HepG2 (cell line): ENCODE measurements around the gene SLC15A5. TPM values are rescaled to one million over a fixed set of nuclear protein-coding genes. Genes with fewer than 3 reads are reported as not detected.

Experiments
- ATAC-seq: fragments of 200-7000 bp; cut with Tn5 transposase; 3 replicates; pipeline ENCODE4 v1.9.1; 2020; ENCODE audit warnings: mild to moderate bottlenecking, moderate library complexity
- BruUV-seq: library from RNA; stranded (reverse); fragments of 400-500 nt; replicated peaks from 2 replicates; lab custom pipeline; 2021; lab: Mats Ljungman, UMichigan
- CTCF ChIA-PET: fragments of 300-600 bp; formaldehyde crosslinking; extraction: SDS; loops from one replicate; lab custom pipeline; 2021; ENCODE audit warnings: low total read pairs, inconsistent platforms, low intra/inter-chr PET ratio; lab: Yijun Ruan, JAX
- POLR2A ChIA-PET: fragments of 350-600 bp; sonication (Branson Sonifier 250); formaldehyde crosslinking; loops from one replicate; lab custom pipeline; 2020; ENCODE audit warnings: antibody characterized with exemption, inconsistent platforms; lab: Yijun Ruan, JAX
- DNase-seq: peaks from one replicate; pipeline ENCODE4 v3.0.0-alpha.2; 2015; ENCODE audit warnings: low spot score
- FAIRE-seq: peaks from 3 replicates; lab custom pipeline; 2011; peaks lifted over from hg19 to GRCh38; lab: Jason Lieb, UNC
- H2AFZ ChIP-seq: one replicate; pipeline ENCODE4 v1.6.1; 2011; ENCODE audit warnings: low read length, inconsistent platforms
- H3K27ac ChIP-seq: fragments of 300-600 bp; 3 replicates; pipeline ENCODE4 v1.8.0; 2011; ENCODE audit warnings: mixed run types, mild to moderate bottlenecking, mixed read lengths, low read length, inconsistent platforms; ENCODE audit not compliant: insufficient read depth; ENCODE audit errors: extremely low read length
- H3K27me3 ChIP-seq, 2 experiments: fragments of 200-600 bp in 1 of 2; 2 replicates in 1 of 2; 3 replicates in 1 of 2; pipeline versions ENCODE4 v1.6.0 to v1.8.0; 2011; ENCODE audit warnings: low read length in 2 of 2, mild to moderate bottlenecking in 2 of 2, moderate library complexity in 2 of 2, inconsistent platforms in 1 of 2; ENCODE audit not compliant: insufficient read depth in 2 of 2, control insufficient read depth in 1 of 2
- H3K36me3 ChIP-seq, 2 experiments: fragments of 200-600 bp in 1 of 2; replicated peaks in 1 of 2; 2 replicates in 1 of 2; 3 replicates in 1 of 2; pipeline versions ENCODE4 v1.5.1 to v1.8.0; 2011; ENCODE audit warnings: low read length in 2 of 2, inconsistent platforms in 1 of 2; ENCODE audit not compliant: insufficient read depth in 2 of 2, control insufficient read depth in 1 of 2
- H3K4me1 ChIP-seq: 2 replicates; pipeline ENCODE4 v1.5.1; 2012; ENCODE audit warnings: low read length, inconsistent platforms; ENCODE audit not compliant: insufficient read depth
- H3K4me2 ChIP-seq: 2 replicates; pipeline ENCODE4 v1.6.0; 2011; ENCODE audit warnings: low read depth, low read length, inconsistent platforms
- H3K4me3 ChIP-seq, 3 experiments: fragments of 200-600 bp in 1 of 3; sonication (generic), shearing (Covaris generic) in 1 of 3; replicated peaks in 1 of 3; 2 replicates each; pipeline ENCODE4 v1.5.1; 2011 to 2016; ENCODE audit warnings: low read length in 3 of 3, inconsistent platforms in 2 of 3, low read depth in 2 of 3, mild to moderate bottlenecking in 2 of 3, control low read depth in 1 of 3, mixed read lengths in 1 of 3; ENCODE audit not compliant: insufficient read depth in 1 of 3
- H3K79me2 ChIP-seq: one replicate; pipeline ENCODE4 v1.6.1; 2011; ENCODE audit warnings: low read length, inconsistent platforms; ENCODE audit not compliant: insufficient read depth
- H3K9ac ChIP-seq: 2 replicates; pipeline ENCODE4 v1.6.0; 2011; ENCODE audit warnings: mild to moderate bottlenecking, low read depth, low read length, inconsistent platforms; ENCODE audit not compliant: insufficient read depth
- H3K9me3 ChIP-seq: 2 replicates; pipeline ENCODE4 v1.5.1; 2012; ENCODE audit warnings: mild to moderate bottlenecking, low read length
- H4K20me1 ChIP-seq: 2 replicates; pipeline ENCODE4 v1.6.0; 2011; ENCODE audit warnings: inconsistent platforms, mild to moderate bottlenecking, low read length, moderate library complexity; ENCODE audit not compliant: insufficient read depth
- CC2D1A ChIP-seq: sonication (generic); formaldehyde crosslinking; IDR thresholded peaks from 2 replicates; pipeline ENCODE4 v1.8.1; 2023; ENCODE audit warnings: mild to moderate bottlenecking, missing genetic modification reagents
- FOXO1 ChIP-seq: sonication (generic); formaldehyde crosslinking; IDR thresholded peaks from 2 replicates; pipeline ENCODE4 v1.4.0; 2020; ENCODE audit warnings: missing genetic modification reagents
- HDAC6 ChIP-seq: fragments of 200-600 bp; sonication (generic); IDR thresholded peaks from 2 replicates; pipeline ENCODE4 v1.7.0; 2017; ENCODE audit warnings: mild to moderate bottlenecking, antibody characterized with exemption, low read length, low read depth
- HOMEZ ChIP-seq: IDR thresholded peaks from 2 replicates; pipeline ENCODE4 v1.6.1; 2016; ENCODE audit warnings: low read depth
- PAXIP1 ChIP-seq: sonication (generic); formaldehyde crosslinking; conservative IDR thresholded peaks from 2 replicates; pipeline ENCODE4 v1.4.0; 2020; ENCODE audit warnings: mild to moderate bottlenecking, missing genetic modification reagents, moderate library complexity
- PCBP1 ChIP-seq: fragments of 200-400 bp; formaldehyde crosslinking; IDR thresholded peaks from 2 replicates; pipeline ENCODE4 v1.6.1; 2017; ENCODE audit warnings: mild to moderate bottlenecking, low read depth, low read length, borderline replicate concordance
- SP5 ChIP-seq: IDR thresholded peaks from 2 replicates; pipeline ENCODE4 v1.6.1; 2016; ENCODE audit warnings: low read depth, borderline replicate concordance
- TARDBP ChIP-seq: sonication (generic); formaldehyde crosslinking; IDR thresholded peaks from 2 replicates; pipeline ENCODE4 v1.8.0; 2022; ENCODE audit warnings: mild to moderate bottlenecking, missing genetic modification reagents
- WIZ ChIP-seq: sonication (generic); formaldehyde crosslinking; IDR thresholded peaks from 2 replicates; pipeline ENCODE4 v1.5.1; 2020; ENCODE audit warnings: mild to moderate bottlenecking, missing genetic modification reagents
- ZNF142 ChIP-seq: sonication (generic); formaldehyde crosslinking; IDR thresholded peaks from 2 replicates; pipeline ENCODE4 v1.4.0; 2020; ENCODE audit warnings: missing genetic modification reagents
- ZNF232 ChIP-seq: sonication (generic); formaldehyde crosslinking; IDR thresholded peaks from 2 replicates; pipeline ENCODE4 v1.4.0; 2020; ENCODE audit warnings: missing genetic modification reagents, borderline replicate concordance
- ZNF501 ChIP-seq: sonication (generic); formaldehyde crosslinking; IDR thresholded peaks from 2 replicates; pipeline ENCODE4 v1.5.1; 2020; ENCODE audit warnings: mild to moderate bottlenecking, moderate library complexity, missing genetic modification reagents
- ZNF781 ChIP-seq: sonication (generic); formaldehyde crosslinking; IDR thresholded peaks from 2 replicates; pipeline ENCODE4 v1.5.1; 2020; ENCODE audit warnings: borderline replicate concordance, mild to moderate bottlenecking, missing genetic modification reagents; ENCODE audit errors: not compliant biosample characterization
- WGBS: methylation state at CpG from one replicate; pipeline ENCODE4 v1.1.6; 2017; ENCODE audit warnings: low lambda C conversion rate; 5-methylcytosine and 5-hydroxymethylcytosine counted together
- in situ Hi-C: cut with HindIII; loops from 2 replicates; pipeline ENCODE4 v1.10.0; 2017; ENCODE audit warnings: low pct_unique_long_range_greater_than_20kb; ENCODE audit not compliant: extremely low pct_ligation_motif_present
- intact Hi-C: fragments of 100-400 bp; cut with micrococcal nuclease; formaldehyde crosslinking; loops from one replicate; pipeline ENCODE4 v1.10.0; 2022; ENCODE audit not compliant: unreplicated experiment
- polyA plus RNA-seq, 8 experiments: library from polyadenylated mRNA; depleted of rRNA in 3 of 8; stranded (reverse) in 7 of 8; unstranded in 1 of 8; fragments of >200 nt; fragmentation: Illumina TruSeq in 4 of 8; extraction: Trizol in 4 of 8; gene quantifications; 2 replicates each; pipeline versions ENCODE4 v1.2.1 to v1.2.3, GENCODE V29; 2011 to 2016; ENCODE audit warnings: low read depth in 4 of 8, missing spikeins in 1 of 8, mixed read lengths in 1 of 8; ENCODE audit not compliant: insufficient read depth in 1 of 8
- total RNA-seq, 5 experiments: library from RNA; depleted of rRNA; stranded (reverse); fragments of >200 nt; fragmentation: Illumina TruSeq; extraction: Trizol; gene quantifications; 2 replicates each; pipeline ENCODE4 v1.2.3, GENCODE V29; 2016; ENCODE audit warnings: low read depth in 1 of 5

The SLC15A5 gene
- total and polyA plus RNA-seq, 2 of the 13 experiments (the other 11 are each of a cell fraction or from before 2014, with no cell fraction given): not detected

- H3K36me3 ChIP-seq: no peaks in the 10 kb centered on the region
- H3K4me1 ChIP-seq: no peaks in the 10 kb centered on the region
- in situ Hi-C loops (no loop called here), intact Hi-C loops (no loop called here)
- ChIA-PET CTCF (no interaction called here), POLR2A (no interaction called here)
- peaks cover 16% of the 10 kb centered on the region for H3K9me3 ChIP-seq
- ATAC-seq: no peak
- H4K20me1 ChIP-seq: no peaks in the 10 kb centered on the region
- 3% methylated on average over 2 of the region's 2 CpGs for WGBS
- H3K27ac ChIP-seq: no peak overlapping the region
- H3K27me3 ChIP-seq: 0 out of 5 replicates have a peak, but pooled peaks cover 0 to 1% of the 10 kb centered on the region in 2 experiments
- H3K4me2 ChIP-seq: no peak overlapping the region
- no peak overlapping the region for H3K9ac ChIP-seq
- no peak for FAIRE-seq
- H3K4me3 ChIP-seq: no peak overlapping the region
- H3K79me2 ChIP-seq: no peaks in the 10 kb centered on the region
- DNase-seq: no peak
- no peak overlapping the region for H2AFZ ChIP-seq
- BruUV-seq: no TSS peak
- TF ChIP-seq TARDBP (CRISPR knock-in tag): no peak
- TF ChIP-seq WIZ (CRISPR knock-in tag): no peak
- no peak for TF ChIP-seq ZNF232 (CRISPR knock-in tag)
- no peak for TF ChIP-seq ZNF501 (CRISPR knock-in tag)
- no peak for TF ChIP-seq PCBP1
- TF ChIP-seq HDAC6: no peak
- no peak for TF ChIP-seq ZNF781 (CRISPR knock-in tag)
- no peak for TF ChIP-seq ZNF142 (CRISPR knock-in tag)
- no peak for TF ChIP-seq PAXIP1 (CRISPR knock-in tag)
- no peak for TF ChIP-seq SP5 (CRISPR knock-in tag)
- no peak for TF ChIP-seq FOXO1 (CRISPR knock-in tag)
- TF ChIP-seq CC2D1A (CRISPR knock-in tag): no peak
- no peak for TF ChIP-seq HOMEZ (CRISPR knock-in tag)
These were observed 49.4 kb downstream of the SLC15A5 start for GRCh38 chr12:16228067-16228466.
